Measurements from ENCODE around the gene NME3. TPM values are rescaled to one million over a fixed set of nuclear protein-coding genes. Genes with fewer than 3 reads are reported as not detected.
A peak's percentile ranks its signal among the peaks of the same experiment; 100 is the strongest.

Gene NME3
- total and polyA plus RNA-seq, 2 donors (not counting 3 experiments of a cell fraction or from before 2014, with no cell fraction given), result 38.2 to 74.4 TPM

- POLR2A ChIA-PET, result interaction anchor here (1.0 to 1.2 kb wide), 7 partner anchors 8 to 361 kb away, joined by 3 to 6 read pairs (median 3); partner anchors contain the start of genes EME2, FAHD1, HAGH and MRPS34
- Histone ChIP-seq H3K4me1 (ENCODE audit: control insufficient read depth, extremely low read depth, insufficient read depth, low read length) (peaks cover 14% of the 10 kb centered on the region), H3K27me3 (ENCODE audit: control insufficient read depth in 2 of 2, insufficient read depth in 2 of 2, low read length in 2 of 2) (no peaks in the 10 kb centered on the region), H3K36me3 (ENCODE audit: control insufficient read depth in 2 of 2, extremely low read depth in 1 of 2, insufficient read depth in 2 of 2, low read length in 2 of 2) (peaks cover 0 to 34% of the 10 kb centered on the region in 2 experiments), H3K9me1 (replicated peaks; ENCODE audit: control insufficient read depth, extremely low read depth, insufficient read depth, low read length) (no peaks in the 10 kb centered on the region), H3K79me2 (ENCODE audit: control insufficient read depth, insufficient read depth, low read length) (peaks cover 25% of the 10 kb centered on the region), H3K4me3 (replicated peaks in 1 of 3; ENCODE audit: insufficient read depth in 1 of 3, low read depth in 1 of 3, low read length in 3 of 3) (peak overlapping the region; percentile 70 to 75 (median 70)), H3K9ac (replicated peaks; ENCODE audit: extremely low read depth, insufficient read depth, low read length) (peak overlapping the region; percentile 77), H3K4me2 (ENCODE audit: insufficient read depth, low read length) (peak overlapping the region; percentile 58), H3K9me3 (replicated peaks; ENCODE audit: control insufficient read depth, insufficient read depth, low read length) (no peaks in the 10 kb centered on the region), H2AFZ (ENCODE audit: low read depth, low read length) (peak overlapping the region; percentile 18), H3K27ac (ENCODE audit: insufficient read depth, low read depth, low read length) (peak overlapping the region; percentile 24), H4K20me1 (replicated peaks; ENCODE audit: control insufficient read depth, extremely low read depth, insufficient read depth, low read length) (no peaks in the 10 kb centered on the region)
- BruUV-seq (replicated peaks), result no TSS peak
- TF ChIP-seq POLR2A (IDR thresholded peaks at IDR 0.05; ENCODE audit: low read depth, low read length) (peak; percentile 41), CTCF (IDR thresholded peaks at IDR 0.05; ENCODE audit: extremely low read depth in 1 of 2, insufficient read depth in 1 of 2, low read depth in 1 of 2, low read length in 2 of 2) (peak in 1 of 2 donors; percentile 26), MAX (IDR thresholded peaks at IDR 0.05; ENCODE audit: insufficient read depth, insufficient read length) (no peak)
- CTCF ChIA-PET, result interaction anchor here (0.6 to 1.7 kb wide), 8 partner anchors 8 to 76 kb away, joined by 3 to 16 read pairs (median 6); partner anchors contain the start of genes EME2, FAHD1, HAGH and MAPK8IP3
- dilution Hi-C loops (cut with MboI; ENCODE audit: extremely low pct_ligation_motif_present, low sequenced_read_pairs), result no loop called here
- intact Hi-C loops (cut with micrococcal nuclease), result loop anchor here (1.0 to 10.0 kb wide), 4 partner anchors 9 to 477 kb away; partner anchors contain the start of genes FAHD1, HAGH, MRPS34 and UBE2I
- DNase-seq (ENCODE audit: low read depth, low spot score), result peak; percentile 26
- FAIRE-seq, result no peak
Observed at GRCh38 chr16:1781758-1782407, 10.5 kb upstream of the NME3 start.

Data from endothelial cell of umbilical vein (primary cell).